ENCODE measurements around the gene KCNG3. TPM values are rescaled to one million over a fixed set of nuclear protein-coding genes. Genes with fewer than 3 reads are reported as not detected.

Gene KCNG3
- total RNA-seq, 1 experiment from 2014 or later = not detected

DNA sequence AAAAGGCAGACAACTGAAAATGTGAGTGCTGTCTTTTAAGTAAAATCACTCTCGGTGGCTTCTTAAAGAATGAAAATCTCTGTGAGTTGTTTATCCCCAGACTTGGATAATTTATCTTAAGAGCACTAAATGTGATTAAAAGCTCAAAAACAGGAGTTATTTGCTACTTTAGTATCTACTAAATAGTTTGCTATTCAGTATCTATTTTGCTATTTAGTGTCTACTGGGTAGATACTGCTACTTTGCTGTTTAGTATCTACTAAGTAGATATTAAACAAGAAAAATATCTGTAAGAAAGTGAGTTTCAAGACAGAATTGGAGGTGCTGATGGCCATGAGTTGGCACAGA is 1.4 kb upstream of the KCNG3 start:
- Mint-ChIP-seq H3K27me3 (ENCODE audit: insufficient read depth, unreplicated experiment) (no peaks in the 10 kb centered on the region), H3K4me1 (ENCODE audit: insufficient read depth, unreplicated experiment) (no peaks in the 10 kb centered on the region), H3K27ac (ENCODE audit: low read depth, unreplicated experiment) (no peak overlapping the region), H3K9me3 (ENCODE audit: unreplicated experiment) (no peaks in the 10 kb centered on the region), H3K36me3 (ENCODE audit: insufficient read depth, unreplicated experiment) (peaks cover 5% of the 10 kb centered on the region), H3K4me3 (ENCODE audit: unreplicated experiment) (peak overlapping the region; percentile 77)
- no TSS peak for BruUV-seq (replicated peaks)
- intact Hi-C loops (cut with micrococcal nuclease) = loop anchor here (1.0 kb wide), 2 partner anchors 18 to 168 kb away; no protein-coding TSS in a partner anchor
- DNase-seq (ENCODE audit: unreplicated experiment) = no peak
- CTCF ChIA-PET = interaction anchor here (0.6 to 6.1 kb wide), 14 partner anchors 12 to 642 kb away, joined by 3 to 46 read pairs (median 3); no protein-coding TSS in a partner anchor
- TF ChIP-seq, protein P1, sequence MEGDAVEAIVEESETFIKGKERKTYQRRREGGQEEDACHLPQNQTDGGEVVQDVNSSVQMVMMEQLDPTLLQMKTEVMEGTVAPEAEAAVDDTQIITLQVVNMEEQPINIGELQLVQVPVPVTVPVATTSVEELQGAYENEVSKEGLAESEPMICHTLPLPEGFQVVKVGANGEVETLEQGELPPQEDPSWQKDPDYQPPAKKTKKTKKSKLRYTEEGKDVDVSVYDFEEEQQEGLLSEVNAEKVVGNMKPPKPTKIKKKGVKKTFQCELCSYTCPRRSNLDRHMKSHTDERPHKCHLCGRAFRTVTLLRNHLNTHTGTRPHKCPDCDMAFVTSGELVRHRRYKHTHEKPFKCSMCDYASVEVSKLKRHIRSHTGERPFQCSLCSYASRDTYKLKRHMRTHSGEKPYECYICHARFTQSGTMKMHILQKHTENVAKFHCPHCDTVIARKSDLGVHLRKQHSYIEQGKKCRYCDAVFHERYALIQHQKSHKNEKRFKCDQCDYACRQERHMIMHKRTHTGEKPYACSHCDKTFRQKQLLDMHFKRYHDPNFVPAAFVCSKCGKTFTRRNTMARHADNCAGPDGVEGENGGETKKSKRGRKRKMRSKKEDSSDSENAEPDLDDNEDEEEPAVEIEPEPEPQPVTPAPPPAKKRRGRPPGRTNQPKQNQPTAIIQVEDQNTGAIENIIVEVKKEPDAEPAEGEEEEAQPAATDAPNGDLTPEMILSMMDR (IDR thresholded peaks at IDR 0.05; ENCODE audit: unreplicated experiment) = no peak
- POLR2A ChIA-PET = interaction anchor here (0.8 kb wide), 1 partner anchor 173 kb away, joined by 3 read pairs; no protein-coding TSS in a partner anchor

DNA sequence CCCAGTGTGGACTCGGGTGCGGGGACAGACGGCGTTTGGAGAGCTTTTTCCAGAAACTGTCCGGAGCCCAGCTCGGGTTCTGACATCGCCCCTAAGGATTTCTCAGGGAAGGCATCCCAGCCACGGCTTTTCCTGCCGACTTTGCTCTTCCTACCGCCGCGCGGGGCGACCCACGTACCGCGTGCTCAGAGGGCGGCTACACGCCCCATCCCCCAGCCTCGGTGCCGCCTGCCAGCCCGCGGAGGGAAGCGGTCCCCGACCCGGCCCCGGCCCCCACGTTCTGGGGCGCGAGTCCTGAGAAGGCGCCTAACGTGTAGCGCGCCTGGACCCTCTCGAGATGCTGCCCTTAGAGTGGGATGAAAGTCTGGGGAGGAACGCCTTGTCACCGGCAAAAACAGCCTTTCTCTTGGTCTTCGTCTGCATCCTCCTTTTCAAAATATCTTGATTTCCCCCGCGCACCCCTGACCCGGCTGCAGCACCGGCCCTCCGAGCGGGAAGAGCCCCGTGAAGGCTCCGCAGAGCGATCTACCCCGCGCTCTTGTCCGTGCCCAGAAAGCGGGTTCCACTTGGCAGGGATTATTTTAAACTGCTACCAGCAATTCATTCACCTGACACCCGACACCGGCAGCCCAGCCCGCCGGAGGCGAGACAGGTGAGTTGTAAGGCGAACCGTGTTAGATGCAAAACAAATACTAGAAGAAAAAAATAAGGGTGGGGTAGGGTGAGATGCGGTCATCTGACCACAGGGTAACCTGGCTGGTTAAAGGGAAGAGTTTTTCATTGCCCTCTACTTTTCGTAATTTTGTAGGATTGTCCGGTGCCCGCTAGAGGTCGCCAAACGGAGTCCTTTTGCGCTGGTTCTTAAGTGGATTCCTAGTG is 812 bp upstream of the KCNG3 start:
- CTCF ChIA-PET = interaction anchor here (0.6 to 6.1 kb wide), 12 partner anchors 12 to 642 kb away, joined by 3 to 46 read pairs (median 4); no protein-coding TSS in a partner anchor
- DNase-seq (ENCODE audit: unreplicated experiment) = peak; percentile 76
- H3K4me1 Mint-ChIP-seq (ENCODE audit: insufficient read depth, unreplicated experiment) = no peaks in the 10 kb centered on the region
- H3K36me3 Mint-ChIP-seq (ENCODE audit: insufficient read depth, unreplicated experiment) = peaks cover 4% of the 10 kb centered on the region
- POLR2A ChIA-PET = no interaction called here
- H3K27ac Mint-ChIP-seq (ENCODE audit: low read depth, unreplicated experiment) = no peak overlapping the region
- intact Hi-C loops (cut with micrococcal nuclease) = loop anchor here (1.0 kb wide), 2 partner anchors 19 to 169 kb away; no protein-coding TSS in a partner anchor
- no TSS peak for BruUV-seq (replicated peaks)
- peak overlapping the region; percentile 77 for H3K4me3 Mint-ChIP-seq (ENCODE audit: unreplicated experiment)
- H3K27me3 Mint-ChIP-seq (ENCODE audit: insufficient read depth, unreplicated experiment) = no peaks in the 10 kb centered on the region
- TF ChIP-seq, protein P1 (IDR thresholded peaks at IDR 0.05; ENCODE audit: unreplicated experiment) = peak; percentile 81
- H3K9me3 Mint-ChIP-seq (ENCODE audit: unreplicated experiment) = no peaks in the 10 kb centered on the region

DNA sequence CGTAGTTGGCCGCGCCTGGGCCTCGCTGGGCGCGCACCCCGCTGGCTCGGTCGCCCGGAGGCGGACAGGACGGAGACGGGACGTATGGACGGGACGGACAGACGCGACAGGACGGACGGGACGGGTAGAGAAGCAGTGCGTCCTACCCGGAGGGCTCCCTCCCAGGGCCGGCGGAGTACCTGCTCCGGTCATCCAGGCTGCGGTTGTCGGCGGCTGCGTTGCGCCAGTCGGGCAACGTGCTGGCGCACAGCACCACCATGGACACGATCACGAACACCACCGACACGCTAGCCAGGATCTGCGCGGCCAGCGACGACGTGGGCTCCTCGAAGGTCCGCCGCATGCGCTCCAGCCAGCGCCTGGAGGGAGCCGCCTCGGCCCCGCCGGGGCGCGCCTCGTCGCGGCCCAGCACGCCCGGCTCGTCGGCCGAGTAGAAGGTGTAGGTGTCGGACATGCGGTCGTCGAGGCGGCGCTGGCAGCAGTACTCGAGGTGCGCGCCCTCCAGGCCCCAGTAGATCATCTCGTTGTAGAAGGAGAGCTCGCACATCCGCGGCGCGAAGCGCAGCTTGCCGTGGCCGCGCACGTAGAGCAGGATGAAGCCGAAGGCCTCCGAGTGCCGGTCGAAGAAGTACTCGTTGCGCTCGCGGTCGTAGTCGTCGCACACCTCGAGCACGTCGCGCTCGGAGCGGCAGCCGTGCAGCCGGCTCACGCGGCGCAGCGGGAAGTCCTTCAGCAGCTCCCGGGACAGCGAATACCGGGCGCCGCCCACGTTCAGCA is 903 bp downstream of the KCNG3 start:
- Mint-ChIP-seq H3K27me3 (ENCODE audit: insufficient read depth, unreplicated experiment) (no peaks in the 10 kb centered on the region), H3K4me1 (ENCODE audit: insufficient read depth, unreplicated experiment) (no peaks in the 10 kb centered on the region), H3K9me3 (ENCODE audit: unreplicated experiment) (no peaks in the 10 kb centered on the region), H3K36me3 (ENCODE audit: insufficient read depth, unreplicated experiment) (no peaks in the 10 kb centered on the region), H3K4me3 (ENCODE audit: unreplicated experiment) (no peak overlapping the region), H3K27ac (ENCODE audit: low read depth, unreplicated experiment) (no peak overlapping the region)
- no TSS peak for BruUV-seq (replicated peaks)
- CTCF ChIA-PET = interaction anchor here (0.6 to 6.1 kb wide), 2 partner anchors 122 to 171 kb away, joined by 3 to 46 read pairs; no protein-coding TSS in a partner anchor
- intact Hi-C loops (cut with micrococcal nuclease) = no loop called here
- TF ChIP-seq, protein P1 (IDR thresholded peaks at IDR 0.05; ENCODE audit: unreplicated experiment) = no peak
- DNase-seq (ENCODE audit: unreplicated experiment) = no peak
- POLR2A ChIA-PET = no interaction called here

DNA sequence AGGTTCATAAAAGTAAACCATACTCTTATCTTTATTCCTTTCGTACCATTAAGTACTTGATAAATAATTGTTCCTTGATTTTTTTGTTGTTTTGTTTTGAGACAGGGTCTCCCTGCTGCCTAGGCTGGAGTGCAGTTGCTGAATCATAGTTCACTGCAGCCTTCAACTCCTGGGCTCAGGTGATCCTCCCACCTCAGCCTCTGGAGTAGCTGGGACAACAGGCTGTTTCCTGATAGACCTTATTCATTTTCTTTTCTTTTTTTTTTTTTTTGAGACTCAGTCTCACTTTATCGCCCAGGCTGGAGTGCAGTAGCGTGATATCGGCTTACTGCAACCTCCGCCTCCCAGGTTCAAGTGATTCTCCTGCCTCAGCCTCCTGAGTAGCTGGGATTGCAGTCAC is 5.5 kb downstream of the KCNG3 start:
- no peak for DNase-seq (ENCODE audit: unreplicated experiment)
- Mint-ChIP-seq H3K4me3 (ENCODE audit: unreplicated experiment) (no peak overlapping the region), H3K27ac (ENCODE audit: low read depth, unreplicated experiment) (no peak overlapping the region), H3K27me3 (ENCODE audit: insufficient read depth, unreplicated experiment) (no peaks in the 10 kb centered on the region), H3K36me3 (ENCODE audit: insufficient read depth, unreplicated experiment) (no peaks in the 10 kb centered on the region), H3K9me3 (ENCODE audit: unreplicated experiment) (no peaks in the 10 kb centered on the region), H3K4me1 (ENCODE audit: insufficient read depth, unreplicated experiment) (no peaks in the 10 kb centered on the region)
- ChIA-PET CTCF (no interaction called here), POLR2A (no interaction called here)
- no TSS peak for BruUV-seq (replicated peaks)
- intact Hi-C loops (cut with micrococcal nuclease) = no loop called here
- TF ChIP-seq, protein P1 (IDR thresholded peaks at IDR 0.05; ENCODE audit: unreplicated experiment) = no peak
